Raji (cell line): ENCODE measurements around the gene TMEM51.

Source experiments
- POLR2A ChIP-seq: IDR thresholded peaks from 2 replicates; pipeline ENCODE4 v1.6.1; 2011; ENCODE audit warnings: low read depth, low read length, control low read depth; ENCODE audit not compliant: insufficient read depth

TMEM51 gene

DNA sequence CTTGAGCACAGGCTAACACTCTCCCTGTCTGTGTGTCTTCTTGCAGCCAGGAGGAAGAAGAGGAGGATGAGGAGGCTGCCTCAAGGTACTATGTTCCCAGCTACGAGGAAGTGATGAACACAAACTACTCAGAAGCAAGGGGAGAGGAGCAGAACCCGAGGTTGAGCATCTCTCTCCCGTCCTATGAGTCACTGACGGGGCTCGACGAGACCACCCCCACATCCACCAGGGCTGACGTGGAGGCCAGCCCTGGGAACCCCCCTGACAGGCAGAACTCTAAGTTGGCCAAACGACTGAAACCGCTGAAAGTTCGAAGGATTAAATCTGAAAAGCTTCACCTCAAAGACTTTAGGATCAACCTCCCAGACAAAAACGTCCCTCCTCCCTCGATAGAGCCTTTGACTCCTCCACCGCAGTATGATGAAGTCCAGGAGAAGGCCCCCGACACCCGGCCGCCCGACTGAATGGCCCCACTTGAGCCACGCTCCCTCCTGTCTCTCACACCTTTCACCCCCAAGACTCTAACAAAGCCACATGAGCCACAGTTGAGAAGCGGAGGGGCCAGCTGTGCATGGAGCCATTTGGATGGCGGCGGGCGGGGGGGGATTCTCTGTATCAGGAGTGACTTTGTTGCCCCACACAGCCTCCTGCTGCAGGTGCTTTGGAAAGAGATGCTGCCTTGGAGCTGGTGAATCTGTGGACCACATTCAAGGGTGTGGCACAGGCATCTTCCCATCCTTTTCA is 65.9 kb downstream of the TMEM51 start:
- no peak for TF ChIP-seq POLR2A

DNA sequence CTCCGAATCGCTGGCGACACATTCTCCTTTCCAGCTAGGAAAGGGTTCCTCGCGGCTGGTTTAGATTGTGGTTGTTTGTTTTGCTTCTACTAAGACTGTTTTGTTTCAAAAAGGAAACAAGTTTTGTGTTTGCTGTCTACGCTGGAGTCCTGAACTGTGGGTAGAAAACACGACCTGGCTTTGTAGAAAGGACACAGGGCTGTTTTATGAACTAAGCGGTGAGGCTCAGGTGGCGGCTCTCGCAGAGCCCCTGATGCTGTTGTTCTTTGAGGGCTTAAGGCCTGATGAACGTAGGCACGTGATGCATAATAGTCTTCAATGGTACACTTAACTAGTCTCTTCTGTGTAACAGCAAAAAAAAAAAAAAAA is 66.5 kb downstream of the TMEM51 start:
- no peak for TF ChIP-seq POLR2A

- TF ChIP-seq POLR2A = no peak
Observed at GRCh38 chr1:15220825-15221431, 67.4 kb downstream of the TMEM51 start.

DNA sequence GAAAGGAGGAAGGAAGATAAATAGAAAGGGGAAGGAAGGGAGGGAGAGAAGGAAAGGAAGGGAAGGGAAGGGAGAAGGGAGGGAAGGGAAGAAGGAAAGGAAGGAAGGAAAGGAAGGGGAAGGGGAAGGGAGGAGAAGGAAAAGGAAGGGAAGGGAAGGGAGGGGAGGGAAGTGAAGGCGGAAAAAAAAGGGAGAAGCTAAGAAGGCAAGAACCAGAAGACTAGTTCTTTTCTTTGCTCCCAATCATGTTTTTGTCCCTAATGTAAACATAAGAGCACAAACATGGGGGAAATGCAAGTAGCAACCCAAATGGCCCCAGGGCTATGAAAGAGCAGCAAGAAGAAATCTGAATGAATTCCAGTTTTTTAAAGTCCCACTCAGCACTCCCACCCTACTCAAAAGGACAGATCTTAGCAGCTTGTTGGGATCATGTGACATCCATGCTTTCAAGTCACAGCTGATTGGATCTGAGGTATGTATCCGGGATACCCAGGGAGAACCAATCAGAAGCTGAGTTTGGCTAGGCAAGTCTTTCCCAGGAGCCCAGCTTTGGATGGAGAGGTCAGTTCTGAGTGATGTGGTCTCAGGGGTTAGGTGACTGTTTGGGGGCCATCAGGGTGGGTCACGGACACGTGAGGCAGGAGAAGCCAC is 69.2 kb downstream of the TMEM51 start:
- no peak for TF ChIP-seq POLR2A

- no peak for TF ChIP-seq POLR2A
Observed at GRCh38 chr1:15224259-15224869, 70.8 kb downstream of the TMEM51 start.

- no peak for TF ChIP-seq POLR2A
Observed at GRCh38 chr1:15224974-15225373, 71.4 kb downstream of the TMEM51 start.

DNA sequence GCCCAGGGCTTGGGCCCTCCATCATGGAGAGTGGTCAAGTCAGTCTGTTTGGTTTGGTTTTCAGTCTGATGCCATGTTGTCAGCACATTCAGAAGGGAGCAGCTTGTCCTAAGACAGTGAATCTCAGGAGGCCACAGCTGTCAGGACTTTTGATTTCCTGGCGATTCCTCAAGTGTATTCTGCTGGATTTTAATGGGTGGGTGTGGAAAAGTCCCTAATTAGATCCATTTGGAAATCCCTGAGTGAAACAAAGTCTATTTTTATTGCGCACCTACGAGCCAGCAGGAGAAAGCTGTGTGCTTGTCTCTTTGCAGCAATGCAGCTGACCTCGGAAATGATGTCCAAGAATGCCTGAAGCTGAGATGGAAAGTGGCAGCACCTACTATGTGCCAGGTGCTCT is 71.9 kb downstream of the TMEM51 start:
- no peak for TF ChIP-seq POLR2A

DNA sequence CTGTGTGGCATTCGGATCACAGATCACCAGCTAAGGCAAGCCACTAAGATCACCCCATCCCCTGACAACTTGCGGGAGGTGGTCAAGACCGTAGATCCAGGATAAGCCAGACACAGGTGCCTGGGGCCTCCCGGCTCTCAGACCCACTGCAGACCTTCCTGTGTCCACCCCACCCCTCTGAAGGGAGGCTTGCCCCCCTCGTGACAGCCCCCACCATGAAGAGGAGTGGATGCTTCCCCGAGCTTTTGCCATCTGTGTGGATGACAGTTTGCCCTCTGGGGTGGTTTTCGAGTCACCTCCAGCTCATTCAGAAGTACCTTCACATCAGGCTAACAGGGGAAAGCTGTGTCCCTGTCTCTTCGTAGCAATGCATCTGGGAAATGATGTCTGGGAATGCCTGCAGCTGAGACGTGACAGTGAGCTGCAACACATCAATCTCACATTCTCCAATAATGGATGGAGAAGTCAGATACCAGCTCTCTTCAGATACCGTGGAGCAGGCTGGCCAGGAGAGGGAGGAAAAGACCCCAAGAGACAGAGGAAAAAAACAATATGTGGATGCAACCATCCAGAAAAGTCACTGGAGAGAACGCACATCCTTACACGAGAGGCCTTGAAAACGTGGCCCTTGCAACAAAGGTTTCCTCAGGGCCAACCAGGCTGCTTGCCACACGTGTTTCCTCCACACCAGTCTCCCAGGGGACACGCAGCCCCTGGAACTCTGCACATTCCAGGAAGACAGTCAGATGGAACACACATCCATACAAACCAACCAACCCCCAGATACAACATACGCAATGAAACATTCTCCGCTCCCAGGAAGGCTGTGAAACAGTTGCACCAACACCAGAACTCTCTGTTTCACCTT is 73.1 kb downstream of the TMEM51 start:
- TF ChIP-seq POLR2A = no peak

GRCh38 chr1:15229707-15230131 is 76.2 kb downstream of the TMEM51 start:
- no peak for TF ChIP-seq POLR2A

GRCh38 chr1:15231714-15232201 is 78.2 kb downstream of the TMEM51 start:
- TF ChIP-seq POLR2A = no peak

GRCh38 chr1:15233689-15234088 is 80.1 kb downstream of the TMEM51 start:
- TF ChIP-seq POLR2A = no peak

DNA sequence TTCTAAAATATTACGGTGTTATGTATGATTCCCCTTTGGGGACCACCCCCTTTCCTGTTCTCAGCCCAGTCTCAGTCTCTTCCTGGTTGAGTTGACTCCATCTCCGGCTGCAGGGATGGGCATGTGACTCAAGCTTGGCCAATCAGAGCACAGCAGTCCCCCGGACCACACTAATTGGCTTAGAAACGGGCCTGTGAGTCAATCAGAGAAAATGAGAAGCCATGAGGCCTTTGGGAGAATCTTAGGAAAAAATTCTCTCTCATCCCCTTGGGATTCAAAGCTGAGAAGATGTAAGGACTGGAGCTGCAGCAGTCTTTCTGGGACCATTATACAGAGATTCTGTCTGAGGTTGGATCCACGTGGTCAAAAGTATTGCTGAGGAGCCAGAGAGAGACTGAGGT is 82.8 kb downstream of the TMEM51 start:
- no peak for TF ChIP-seq POLR2A

DNA sequence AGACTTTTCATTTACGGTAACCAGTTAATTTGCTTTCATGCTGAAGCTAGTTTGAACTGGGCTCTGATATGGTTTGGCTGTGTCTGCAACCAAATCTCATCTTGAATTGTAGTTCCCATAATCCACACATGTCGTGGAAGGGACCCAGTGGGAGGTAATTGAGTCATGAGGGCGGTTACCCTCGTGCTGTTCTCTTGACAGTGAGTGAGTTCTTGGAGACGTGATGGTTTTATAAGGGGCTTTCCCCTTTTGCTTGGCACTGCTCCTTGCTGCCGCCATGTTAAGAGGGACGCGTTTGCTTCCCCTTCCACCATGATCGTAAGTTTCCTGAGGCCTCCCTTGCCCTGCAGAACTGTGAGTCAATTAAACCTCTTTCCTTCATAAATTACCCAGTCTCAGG is 83.2 kb downstream of the TMEM51 start:
- TF ChIP-seq POLR2A = no peak

DNA sequence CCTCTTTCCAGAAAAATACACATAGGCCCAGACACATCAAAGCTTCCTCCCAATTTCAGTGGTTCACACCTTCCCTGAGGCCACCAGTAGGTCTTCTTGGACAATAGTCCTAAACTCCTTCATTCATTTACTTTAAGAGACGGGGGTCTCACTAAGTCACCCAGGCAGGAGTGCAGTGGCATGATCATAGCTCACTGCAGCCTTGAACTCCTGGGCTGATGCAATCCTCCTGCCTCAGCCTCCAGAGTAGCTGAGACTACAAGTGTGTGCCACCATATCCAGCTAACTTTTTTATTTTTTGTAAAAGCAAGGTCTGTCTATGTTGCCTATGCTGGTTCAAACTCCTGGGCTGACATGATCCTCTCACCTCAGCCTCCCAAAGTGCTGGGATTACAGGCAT is 85.2 kb downstream of the TMEM51 start:
- TF ChIP-seq POLR2A = no peak

GRCh38 chr1:15242766-15243165 is 89.2 kb downstream of the TMEM51 start:
- no peak for TF ChIP-seq POLR2A

- TF ChIP-seq POLR2A = no peak
Observed at GRCh38 chr1:15243275-15244043, 89.9 kb downstream of the TMEM51 start.
